HG02938 (cell line): Measurements from ENCODE around the gene TRIM9.

ENCODE experiments used
- ATAC-seq: cut with Tn5 transposase; IDR thresholded peaks from one replicate; pipeline ENCODE4 v1.9.1; 2021; ENCODE audit warnings: mild to moderate bottlenecking, moderate library complexity; ENCODE audit not compliant: unreplicated experiment

Gene TRIM9

GRCh38 chr14:51059032-51059431, 35.9 kb downstream of the TRIM9 start:
- ATAC-seq: no peak

GRCh38 chr14:51058382-51058781, 36.5 kb downstream of the TRIM9 start:
- ATAC-seq: no peak

GRCh38 chr14:51056421-51056820, 38.5 kb downstream of the TRIM9 start:
- no peak for ATAC-seq

GRCh38 chr14:51053157-51053556, 41.7 kb downstream of the TRIM9 start:
- no peak for ATAC-seq

GRCh38 chr14:51044961-51045360, 49.9 kb downstream of the TRIM9 start:
- no peak for ATAC-seq

GRCh38 chr14:51041883-51042282, 53.0 kb downstream of the TRIM9 start:
- no peak for ATAC-seq

- ATAC-seq: no peak
Observed at GRCh38 chr14:51041108-51041531, 53.8 kb downstream of the TRIM9 start.

- ATAC-seq: no peak
Observed at GRCh38 chr14:51039252-51039651, 55.7 kb downstream of the TRIM9 start.

- ATAC-seq: no peak
Observed at GRCh38 chr14:51035611-51036192, 59.2 kb downstream of the TRIM9 start.

GRCh38 chr14:51028851-51029754, 65.8 kb downstream of the TRIM9 start:
- ATAC-seq: no peak

GRCh38 chr14:51028361-51028760, 66.5 kb downstream of the TRIM9 start:
- no peak for ATAC-seq

- ATAC-seq: no peak
Observed at GRCh38 chr14:51024377-51024776, 70.5 kb downstream of the TRIM9 start.

GRCh38 chr14:51023964-51024363, 70.9 kb downstream of the TRIM9 start:
- ATAC-seq: no peak

- ATAC-seq: no peak
Observed at GRCh38 chr14:51022769-51023168, 72.1 kb downstream of the TRIM9 start.

- no peak for ATAC-seq
Observed at GRCh38 chr14:51020024-51020710, 74.7 kb downstream of the TRIM9 start.

- ATAC-seq: no peak
Observed at GRCh38 chr14:51019089-51019488, 75.8 kb downstream of the TRIM9 start.

- ATAC-seq: no peak
Observed at GRCh38 chr14:51018521-51018920, 76.4 kb downstream of the TRIM9 start.

- ATAC-seq: no peak
Observed at GRCh38 chr14:51014625-51015024, 80.3 kb downstream of the TRIM9 start.

- no peak for ATAC-seq
Observed at GRCh38 chr14:51014086-51014485, 80.8 kb downstream of the TRIM9 start.

GRCh38 chr14:51012055-51012454, 82.8 kb downstream of the TRIM9 start:
- ATAC-seq: no peak

- ATAC-seq: no peak
Observed at GRCh38 chr14:51008446-51008845, 86.5 kb downstream of the TRIM9 start.

GRCh38 chr14:51006781-51007211, 88.1 kb downstream of the TRIM9 start:
- no peak for ATAC-seq
